HepG2 (cell line): ENCODE results near the gene CLHC1. TPM values are rescaled to one million over a fixed set of nuclear protein-coding genes. Genes with fewer than 3 reads are reported as not detected.
A peak's percentile ranks its signal among the peaks of the same experiment; 100 is the strongest.

ENCODE experiments used
- JUN ChIP-seq: sonication (generic); formaldehyde crosslinking; IDR thresholded peaks from 2 replicates; pipeline ENCODE4 v1.4.0; 2020; ENCODE audit warnings: mild to moderate bottlenecking, missing genetic modification reagents
- KLF9 ChIP-seq: IDR thresholded peaks from 2 replicates; pipeline ENCODE4 v1.6.1; 2016; ENCODE audit warnings: low read depth
- MXI1 ChIP-seq: IDR thresholded peaks from 3 replicates; pipeline ENCODE4 v1.6.1; 2012; ENCODE audit warnings: low read depth, low read length, inconsistent platforms, borderline replicate concordance
- NR2C2 ChIP-seq: sonication (generic); formaldehyde crosslinking; IDR thresholded peaks from 2 replicates; pipeline ENCODE4 v1.4.0; 2020; ENCODE audit warnings: missing genetic modification reagents, mild to moderate bottlenecking, moderate library complexity, borderline replicate concordance
- POGZ ChIP-seq: sonication (generic); formaldehyde crosslinking; IDR thresholded peaks from 2 replicates; pipeline ENCODE4 v1.4.0; 2020; ENCODE audit warnings: mild to moderate bottlenecking, missing genetic modification reagents
- YEATS2 ChIP-seq: sonication (generic); formaldehyde crosslinking; IDR thresholded peaks from 2 replicates; pipeline ENCODE4 v1.4.0; 2020; ENCODE audit warnings: missing genetic modification reagents, borderline replicate concordance
- ZKSCAN5 ChIP-seq: sonication (generic); formaldehyde crosslinking; IDR thresholded peaks from 2 replicates; pipeline ENCODE4 v1.5.1; 2020; ENCODE audit warnings: mild to moderate bottlenecking, missing genetic modification reagents
- ZNF260 ChIP-seq: sonication (generic); formaldehyde crosslinking; IDR thresholded peaks from 2 replicates; pipeline ENCODE4 v1.4.0; 2020; ENCODE audit warnings: missing genetic modification reagents, low read depth, mild to moderate bottlenecking, borderline replicate concordance
- ZNF414 ChIP-seq: sonication (generic); formaldehyde crosslinking; IDR thresholded peaks from 2 replicates; pipeline ENCODE4 v1.5.0; 2020; ENCODE audit warnings: missing genetic modification reagents
- ZNF44 ChIP-seq: sonication (generic); formaldehyde crosslinking; IDR thresholded peaks from 2 replicates; pipeline ENCODE4 v1.5.1; 2020; ENCODE audit warnings: mild to moderate bottlenecking, missing genetic modification reagents
- ZNF672 ChIP-seq: sonication (generic); formaldehyde crosslinking; IDR thresholded peaks from 2 replicates; pipeline ENCODE4 v1.8.1; 2022; ENCODE audit warnings: missing genetic modification reagents
- ZNF83 ChIP-seq: sonication (generic); formaldehyde crosslinking; IDR thresholded peaks from 2 replicates; pipeline ENCODE4 v1.4.0; 2020; ENCODE audit warnings: missing genetic modification reagents, mild to moderate bottlenecking, borderline replicate concordance
- ZSCAN22 ChIP-seq: sonication (generic); formaldehyde crosslinking; IDR thresholded peaks from 2 replicates; pipeline ENCODE4 v1.4.0; 2020; ENCODE audit warnings: mild to moderate bottlenecking, missing genetic modification reagents
- polyA plus RNA-seq, 8 experiments: library from polyadenylated mRNA; depleted of rRNA in 3 of 8; stranded (reverse) in 7 of 8; unstranded in 1 of 8; fragments of >200 nt; fragmentation: Illumina TruSeq in 4 of 8; extraction: Trizol in 4 of 8; gene quantifications; 2 replicates each; pipeline versions ENCODE4 v1.2.1 to v1.2.3, GENCODE V29; 2011 to 2016; ENCODE audit warnings: low read depth in 4 of 8, missing spikeins in 1 of 8, mixed read lengths in 1 of 8; ENCODE audit not compliant: insufficient read depth in 1 of 8
- total RNA-seq, 5 experiments: library from RNA; depleted of rRNA; stranded (reverse); fragments of >200 nt; fragmentation: Illumina TruSeq; extraction: Trizol; gene quantifications; 2 replicates each; pipeline ENCODE4 v1.2.3, GENCODE V29; 2016; ENCODE audit warnings: low read depth in 1 of 5
- TF ChIP-seq, protein P1 (sequence below): sonication (generic); formaldehyde crosslinking; IDR thresholded peaks from 2 replicates; pipeline ENCODE4 v1.4.0; 2020; ENCODE audit warnings: missing genetic modification reagents
- TF ChIP-seq, protein P2 (sequence below): sonication (generic); formaldehyde crosslinking; conservative IDR thresholded peaks from 2 replicates; pipeline ENCODE4 v1.4.0; 2020; ENCODE audit warnings: missing genetic modification reagents
- TF ChIP-seq, protein P3 (sequence below), 2 experiments: sonication (generic) in 1 of 2; formaldehyde crosslinking in 1 of 2; IDR thresholded peaks; 2 replicates each; pipeline versions ENCODE4 v1.4.0 to v1.6.1; 2016 to 2020; ENCODE audit warnings: borderline replicate concordance in 1 of 2, low read depth in 1 of 2, mild to moderate bottlenecking in 1 of 2, missing genetic modification reagents in 1 of 2
- TF ChIP-seq, protein P4 (sequence below): sonication (generic); formaldehyde crosslinking; IDR thresholded peaks from 2 replicates; pipeline ENCODE4 v1.4.0; 2020; ENCODE audit warnings: missing genetic modification reagents, borderline replicate concordance

The CLHC1 gene
- total and polyA plus RNA-seq, 2 of the 13 experiments (the other 11 are each of a cell fraction or from before 2014, with no cell fraction given), result 9.8 to 12.6 TPM

GRCh38 chr2:55232084-55232862 lies at the start of gene CLHC1, which contains the start of gene RPS27A (continued):
- peak; percentile 90; the same call in 1 of the 3 replicates for TF ChIP-seq MXI1
- no peak for TF ChIP-seq ZNF672 (CRISPR knock-in tag)
- TF ChIP-seq ZKSCAN5 (CRISPR knock-in tag), result no peak
- TF ChIP-seq, protein P1, sequence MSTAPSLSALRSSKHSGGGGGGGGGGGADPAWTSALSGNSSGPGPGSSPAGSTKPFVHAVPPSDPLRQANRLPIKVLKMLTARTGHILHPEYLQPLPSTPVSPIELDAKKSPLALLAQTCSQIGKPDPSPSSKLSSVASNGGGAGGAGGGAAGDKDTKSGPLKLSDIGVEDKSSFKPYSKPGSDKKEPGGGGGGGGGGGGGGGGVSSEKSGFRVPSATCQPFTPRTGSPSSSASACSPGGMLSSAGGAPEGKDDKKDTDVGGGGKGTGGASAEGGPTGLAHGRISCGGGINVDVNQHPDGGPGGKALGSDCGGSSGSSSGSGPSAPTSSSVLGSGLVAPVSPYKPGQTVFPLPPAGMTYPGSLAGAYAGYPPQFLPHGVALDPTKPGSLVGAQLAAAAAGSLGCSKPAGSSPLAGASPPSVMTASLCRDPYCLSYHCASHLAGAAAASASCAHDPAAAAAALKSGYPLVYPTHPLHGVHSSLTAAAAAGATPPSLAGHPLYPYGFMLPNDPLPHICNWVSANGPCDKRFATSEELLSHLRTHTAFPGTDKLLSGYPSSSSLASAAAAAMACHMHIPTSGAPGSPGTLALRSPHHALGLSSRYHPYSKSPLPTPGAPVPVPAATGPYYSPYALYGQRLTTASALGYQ, result 0 out of 2 replicates have a peak, but pooled peaks have one; percentile 54
- TF ChIP-seq, protein P2, sequence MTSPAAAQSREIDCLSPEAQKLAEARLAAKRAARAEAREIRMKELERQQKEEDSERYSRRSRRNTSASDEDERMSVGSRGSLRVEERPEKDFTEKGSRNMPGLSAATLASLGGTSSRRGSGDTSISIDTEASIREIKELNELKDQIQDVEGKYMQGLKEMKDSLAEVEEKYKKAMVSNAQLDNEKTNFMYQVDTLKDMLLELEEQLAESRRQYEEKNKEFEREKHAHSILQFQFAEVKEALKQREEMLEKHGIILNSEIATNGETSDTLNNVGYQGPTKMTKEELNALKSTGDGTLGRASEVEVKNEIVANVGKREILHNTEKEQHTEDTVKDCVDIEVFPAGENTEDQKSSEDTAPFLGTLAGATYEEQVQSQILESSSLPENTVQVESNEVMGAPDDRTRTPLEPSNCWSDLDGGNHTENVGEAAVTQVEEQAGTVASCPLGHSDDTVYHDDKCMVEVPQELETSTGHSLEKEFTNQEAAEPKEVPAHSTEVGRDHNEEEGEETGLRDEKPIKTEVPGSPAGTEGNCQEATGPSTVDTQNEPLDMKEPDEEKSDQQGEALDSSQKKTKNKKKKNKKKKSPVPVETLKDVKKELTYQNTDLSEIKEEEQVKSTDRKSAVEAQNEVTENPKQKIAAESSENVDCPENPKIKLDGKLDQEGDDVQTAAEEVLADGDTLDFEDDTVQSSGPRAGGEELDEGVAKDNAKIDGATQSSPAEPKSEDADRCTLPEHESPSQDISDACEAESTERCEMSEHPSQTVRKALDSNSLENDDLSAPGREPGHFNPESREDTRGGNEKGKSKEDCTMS, result no peak
- TF ChIP-seq ZNF83 (CRISPR knock-in tag), result no peak
- peak; percentile 88 for TF ChIP-seq NR2C2
- TF ChIP-seq ZNF260 (CRISPR knock-in tag), result no peak
- TF ChIP-seq KLF9 (CRISPR knock-in tag), result no peak; the same call in 1 of the 2 replicates
- TF ChIP-seq, protein P3, sequence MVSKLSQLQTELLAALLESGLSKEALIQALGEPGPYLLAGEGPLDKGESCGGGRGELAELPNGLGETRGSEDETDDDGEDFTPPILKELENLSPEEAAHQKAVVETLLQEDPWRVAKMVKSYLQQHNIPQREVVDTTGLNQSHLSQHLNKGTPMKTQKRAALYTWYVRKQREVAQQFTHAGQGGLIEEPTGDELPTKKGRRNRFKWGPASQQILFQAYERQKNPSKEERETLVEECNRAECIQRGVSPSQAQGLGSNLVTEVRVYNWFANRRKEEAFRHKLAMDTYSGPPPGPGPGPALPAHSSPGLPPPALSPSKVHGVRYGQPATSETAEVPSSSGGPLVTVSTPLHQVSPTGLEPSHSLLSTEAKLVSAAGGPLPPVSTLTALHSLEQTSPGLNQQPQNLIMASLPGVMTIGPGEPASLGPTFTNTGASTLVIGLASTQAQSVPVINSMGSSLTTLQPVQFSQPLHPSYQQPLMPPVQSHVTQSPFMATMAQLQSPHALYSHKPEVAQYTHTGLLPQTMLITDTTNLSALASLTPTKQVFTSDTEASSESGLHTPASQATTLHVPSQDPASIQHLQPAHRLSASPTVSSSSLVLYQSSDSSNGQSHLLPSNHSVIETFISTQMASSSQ (IDR thresholded peaks at IDR 0.05; ENCODE audit: low read depth), result no peak
- TF ChIP-seq, protein P3 (CRISPR knock-in tag; IDR thresholded peaks at IDR 0.05; ENCODE audit: borderline replicate concordance), result peak; percentile 30; the same call in 1 of the 2 replicates
- no peak for TF ChIP-seq ZSCAN22
- peak; percentile 95 for TF ChIP-seq ZNF44 (CRISPR knock-in tag)
- TF ChIP-seq JUN (CRISPR knock-in tag), result no peak; the same call in 1 of the 2 replicates
- TF ChIP-seq YEATS2, result peak; percentile 98
- peak; percentile 67; the same call in 1 of the 2 replicates for TF ChIP-seq POGZ (CRISPR knock-in tag)
- TF ChIP-seq ZNF414 (CRISPR knock-in tag), result no peak
- TF ChIP-seq, protein P4, sequence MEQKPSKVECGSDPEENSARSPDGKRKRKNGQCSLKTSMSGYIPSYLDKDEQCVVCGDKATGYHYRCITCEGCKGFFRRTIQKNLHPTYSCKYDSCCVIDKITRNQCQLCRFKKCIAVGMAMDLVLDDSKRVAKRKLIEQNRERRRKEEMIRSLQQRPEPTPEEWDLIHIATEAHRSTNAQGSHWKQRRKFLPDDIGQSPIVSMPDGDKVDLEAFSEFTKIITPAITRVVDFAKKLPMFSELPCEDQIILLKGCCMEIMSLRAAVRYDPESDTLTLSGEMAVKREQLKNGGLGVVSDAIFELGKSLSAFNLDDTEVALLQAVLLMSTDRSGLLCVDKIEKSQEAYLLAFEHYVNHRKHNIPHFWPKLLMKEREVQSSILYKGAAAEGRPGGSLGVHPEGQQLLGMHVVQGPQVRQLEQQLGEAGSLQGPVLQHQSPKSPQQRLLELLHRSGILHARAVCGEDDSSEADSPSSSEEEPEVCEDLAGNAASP, result no peak
